SK-MEL-5 (cell line): Measurements from ENCODE around the gene WDR88. TPM values are rescaled to one million over a fixed set of nuclear protein-coding genes. Genes with fewer than 3 reads are reported as not detected.
"Not testable (repeated sequence)": the region's sequence is repeated elsewhere in the genome, so short reads cannot be mapped to it uniquely, and the experiment has no call there.

Experiments used
- DNase-seq: peaks from one replicate; pipeline ENCODE4 v3.0.0-alpha.2; 2016; ENCODE audit warnings: low read depth, low spot score
- in situ Hi-C: cut with HindIII; loops from 2 replicates; pipeline ENCODE4 v1.10.0; 2016; ENCODE audit warnings: low sequenced_read_pairs, high pct_unique_total_duplicates, low pct_unique_long_range_greater_than_20kb
- total RNA-seq: library from RNA; depleted of rRNA; stranded (reverse); fragments of >200 nt; shearing (Covaris generic); gene quantifications from 2 replicates; pipeline ENCODE4 v1.2.3, GENCODE V29; 2014

WDR88 gene
- total RNA-seq, 1 experiment from 2014 or later: not detected

DNA sequence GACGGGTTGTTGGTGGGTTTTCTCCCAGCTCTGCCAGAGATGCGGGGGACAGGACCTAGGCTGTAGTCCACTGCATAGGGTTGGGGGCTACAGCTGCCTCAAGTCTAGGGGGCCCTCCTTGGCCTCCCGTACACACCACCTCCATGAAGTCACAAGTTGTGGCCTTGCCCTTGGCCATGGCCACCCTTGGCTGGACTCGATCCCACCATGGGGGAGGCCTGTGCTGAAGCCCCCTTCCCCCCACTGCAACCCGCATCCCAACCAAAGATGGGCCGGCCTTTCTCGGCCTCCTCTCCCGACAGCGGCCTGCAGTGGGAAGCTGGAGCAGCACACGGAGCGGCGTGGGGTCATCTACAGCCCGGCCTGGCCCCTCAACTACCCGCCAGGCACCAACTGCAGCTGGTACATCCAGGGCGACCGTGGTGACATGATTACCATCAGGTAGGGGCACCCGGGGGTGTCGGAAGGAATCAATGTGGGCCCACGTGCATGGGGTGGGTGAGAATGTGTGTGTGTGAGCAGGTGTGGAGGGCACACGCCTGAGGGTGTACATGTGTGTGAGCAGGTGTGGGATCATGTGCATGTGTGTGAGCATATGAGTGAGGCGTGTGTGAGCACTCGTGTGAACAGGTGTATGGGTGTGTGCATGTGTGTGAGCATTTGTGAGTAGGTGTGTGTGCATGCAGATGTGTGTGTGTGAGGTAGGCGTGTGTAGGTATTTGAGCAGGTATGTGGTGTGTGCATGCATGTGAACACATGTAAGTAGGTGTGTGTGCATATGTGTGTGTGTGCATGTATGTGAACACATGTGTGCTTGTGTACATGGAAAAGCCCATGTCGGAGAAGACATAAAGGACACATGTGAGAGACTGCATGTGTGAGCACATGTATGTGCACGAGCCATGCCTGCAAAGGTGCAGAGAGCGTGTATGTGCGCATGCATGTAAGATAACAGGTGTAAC is 70.9 kb downstream of the WDR88 start:
- no peak for DNase-seq
- in situ Hi-C loops: no loop called here

DNA sequence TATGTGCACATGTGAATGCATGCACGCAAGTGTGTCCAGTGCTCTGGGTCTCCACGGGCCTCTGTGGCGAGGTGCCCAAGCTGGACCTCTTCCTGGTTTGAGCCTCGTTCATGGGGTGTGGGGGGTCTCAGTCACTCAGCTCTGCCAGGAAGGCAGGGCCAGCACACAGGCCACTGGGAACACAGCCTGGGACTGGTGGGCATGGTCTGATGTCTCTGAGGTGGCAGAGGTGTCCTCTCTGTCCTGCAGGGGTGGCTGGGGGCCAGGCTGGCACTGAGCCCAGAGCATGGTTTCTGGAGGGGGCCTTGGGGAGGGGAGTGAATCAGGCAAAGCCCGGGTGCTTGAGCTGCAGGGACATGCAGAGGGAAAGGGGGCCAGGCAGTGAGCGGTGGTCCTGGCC is 71.6 kb downstream of the WDR88 start:
- in situ Hi-C loops: no loop called here
- no peak for DNase-seq

DNA sequence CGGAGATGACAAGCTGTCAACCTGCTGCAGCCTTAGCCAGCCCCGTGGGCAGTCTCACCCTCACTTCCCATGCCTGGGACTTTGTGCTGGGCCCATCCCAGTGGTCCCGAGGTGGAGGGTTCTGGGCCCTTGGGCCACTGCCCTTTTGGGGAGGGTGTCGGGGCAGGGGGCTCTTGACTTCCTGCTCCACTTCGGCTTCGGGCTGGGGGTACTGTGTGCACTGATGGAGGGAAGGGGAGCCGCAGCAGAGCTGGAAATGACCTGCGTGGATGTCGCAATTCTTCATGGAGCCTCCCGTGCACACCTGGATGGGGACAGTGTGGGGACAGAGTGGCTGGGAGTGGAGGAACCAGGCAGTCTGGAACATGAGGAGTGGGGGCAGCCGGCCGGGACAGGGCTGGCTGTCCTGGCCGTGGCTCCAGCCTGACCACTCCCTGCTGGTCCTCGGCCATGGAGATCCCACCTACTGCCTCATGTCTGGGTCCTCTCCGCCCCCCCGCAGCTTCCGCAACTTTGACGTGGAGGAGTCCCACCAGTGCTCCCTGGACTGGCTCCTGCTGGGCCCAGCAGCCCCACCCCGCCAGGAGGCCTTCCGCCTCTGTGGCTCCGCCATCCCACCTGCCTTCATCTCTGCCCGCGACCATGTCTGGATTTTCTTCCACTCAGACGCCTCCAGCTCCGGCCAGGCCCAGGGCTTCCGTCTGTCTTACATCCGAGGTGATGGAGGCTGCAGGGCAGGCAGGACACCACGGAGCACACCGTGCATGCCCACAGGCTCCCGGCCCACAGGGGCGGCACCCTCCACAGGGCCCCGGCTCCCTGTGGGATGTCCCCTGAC is 72.4 kb downstream of the WDR88 start:
- in situ Hi-C loops: no loop called here
- no peak for DNase-seq

DNA sequence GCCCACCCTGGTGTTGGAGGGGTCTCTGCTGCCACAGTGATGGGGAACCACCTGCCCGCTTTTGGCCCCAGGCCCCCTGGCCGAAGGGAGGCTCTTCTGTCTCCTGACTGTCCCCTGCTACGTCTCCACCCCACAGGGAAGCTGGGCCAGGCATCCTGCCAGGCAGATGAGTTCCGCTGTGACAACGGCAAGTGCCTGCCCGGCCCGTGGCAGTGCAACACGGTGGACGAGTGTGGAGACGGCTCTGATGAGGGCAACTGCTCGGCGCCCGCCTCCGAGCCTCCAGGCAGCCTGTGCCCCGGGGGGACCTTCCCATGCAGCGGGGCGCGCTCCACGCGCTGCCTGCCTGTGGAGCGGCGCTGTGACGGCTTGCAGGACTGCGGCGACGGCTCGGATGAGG is 73.2 kb downstream of the WDR88 start:
- in situ Hi-C loops: no loop called here
- DNase-seq: no peak

DNA sequence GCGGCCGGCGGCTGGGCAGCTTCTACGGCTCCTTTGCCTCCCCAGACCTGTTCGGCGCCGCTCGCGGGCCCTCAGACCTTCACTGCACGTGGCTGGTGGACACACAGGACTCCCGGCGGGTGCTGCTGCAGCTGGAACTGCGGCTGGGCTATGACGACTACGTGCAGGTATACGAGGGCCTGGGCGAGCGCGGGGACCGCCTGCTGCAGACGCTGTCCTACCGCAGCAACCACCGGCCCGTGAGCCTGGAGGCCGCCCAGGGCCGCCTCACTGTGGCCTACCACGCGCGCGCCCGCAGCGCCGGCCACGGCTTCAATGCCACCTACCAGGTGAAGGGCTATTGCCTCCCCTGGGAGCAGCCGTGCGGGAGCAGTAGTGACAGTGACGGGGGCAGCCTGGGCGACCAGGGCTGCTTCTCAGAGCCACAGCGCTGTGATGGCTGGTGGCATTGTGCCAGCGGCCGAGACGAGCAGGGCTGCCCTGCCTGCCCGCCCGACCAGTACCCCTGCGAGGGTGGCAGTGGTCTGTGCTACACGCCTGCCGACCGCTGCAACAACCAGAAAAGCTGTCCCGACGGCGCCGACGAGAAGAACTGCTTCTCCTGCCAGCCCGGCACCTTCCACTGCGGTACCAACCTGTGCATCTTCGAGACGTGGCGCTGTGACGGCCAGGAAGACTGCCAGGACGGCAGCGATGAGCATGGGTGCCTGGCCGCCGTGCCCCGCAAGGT is 73.8 kb downstream of the WDR88 start:
- DNase-seq: no peak
- in situ Hi-C loops: no loop called here

DNA sequence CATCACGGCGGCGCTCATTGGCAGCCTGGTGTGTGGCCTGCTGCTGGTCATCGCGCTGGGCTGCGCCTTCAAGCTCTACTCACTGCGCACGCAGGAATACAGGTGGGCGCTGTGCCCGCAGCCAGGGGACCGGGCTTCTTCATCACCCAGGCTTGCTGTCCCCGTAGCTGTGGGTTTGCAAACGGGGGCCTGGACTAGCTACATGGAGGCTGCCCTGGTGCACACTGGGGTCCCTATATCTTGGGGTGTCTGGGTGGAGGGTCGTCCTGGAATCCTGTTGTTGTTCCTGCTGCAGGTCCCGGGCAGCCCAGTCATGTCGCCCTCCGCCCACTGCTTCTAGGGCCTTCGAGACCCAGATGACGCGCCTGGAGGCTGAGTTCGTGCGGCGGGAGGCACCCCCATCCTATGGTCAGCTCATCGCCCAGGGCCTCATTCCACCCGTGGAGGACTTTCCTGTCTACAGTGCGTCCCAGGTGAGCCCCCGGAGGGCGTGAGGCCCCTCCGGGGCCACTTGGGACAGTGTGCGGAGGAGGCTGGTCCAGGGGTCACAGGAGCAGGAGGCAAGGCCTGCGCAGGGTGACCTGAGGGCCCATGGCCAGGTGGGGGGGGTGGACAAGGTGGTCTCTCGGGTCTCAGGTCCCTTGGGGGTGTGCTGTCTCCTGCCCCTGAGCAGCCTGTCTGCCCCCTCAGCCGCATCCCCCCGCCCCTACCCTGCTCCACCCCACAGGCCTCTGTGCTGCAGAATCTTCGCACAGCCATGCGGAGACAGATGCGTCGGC is 74.5 kb downstream of the WDR88 start:
- in situ Hi-C loops: no loop called here
- DNase-seq: no peak

DNA sequence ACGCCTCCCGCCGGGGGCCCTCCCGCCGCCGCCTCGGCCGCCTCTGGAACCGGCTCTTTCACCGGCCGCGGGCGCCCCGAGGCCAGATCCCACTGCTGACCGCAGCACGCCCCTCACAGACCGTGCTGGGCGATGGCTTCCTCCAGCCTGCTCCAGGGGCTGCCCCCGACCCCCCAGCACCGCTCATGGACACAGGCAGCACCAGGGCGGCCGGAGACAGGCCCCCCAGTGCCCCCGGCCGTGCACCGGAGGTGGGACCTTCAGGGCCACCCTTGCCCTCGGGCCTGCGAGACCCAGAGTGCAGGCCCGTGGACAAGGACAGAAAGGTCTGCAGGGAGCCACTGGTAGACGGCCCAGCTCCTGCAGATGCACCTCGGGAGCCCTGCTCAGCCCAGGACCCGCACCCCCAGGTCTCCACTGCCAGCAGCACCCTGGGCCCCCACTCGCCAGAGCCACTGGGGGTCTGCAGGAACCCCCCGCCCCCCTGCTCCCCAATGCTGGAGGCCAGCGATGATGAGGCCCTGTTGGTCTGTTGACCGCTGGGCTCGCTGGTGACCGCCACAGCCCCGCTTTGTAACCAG is 75.2 kb downstream of the WDR88 start:
- in situ Hi-C loops: no loop called here
- DNase-seq: no peak

DNA sequence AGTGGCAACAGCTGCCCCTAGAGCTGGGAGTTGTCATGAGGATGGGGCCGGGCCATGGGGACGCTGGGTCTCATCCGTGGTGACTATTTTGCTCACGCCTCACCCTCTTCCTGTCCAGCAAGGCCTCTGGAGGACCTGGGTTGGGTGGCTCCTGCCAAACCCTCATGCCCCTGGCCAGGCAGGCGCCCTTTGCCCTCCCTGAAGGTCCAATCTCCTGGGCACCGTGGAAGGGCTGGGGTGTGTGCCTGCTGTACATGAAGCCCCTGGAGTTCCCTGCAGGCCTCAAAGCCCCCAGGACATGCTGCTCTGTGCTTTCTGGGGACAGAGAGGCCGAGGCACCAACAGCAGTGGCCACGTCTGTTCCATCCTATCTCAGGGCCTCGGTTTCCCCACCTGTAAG is 76.0 kb downstream of the WDR88 start:
- in situ Hi-C loops: no loop called here
- DNase-seq: no peak

DNA sequence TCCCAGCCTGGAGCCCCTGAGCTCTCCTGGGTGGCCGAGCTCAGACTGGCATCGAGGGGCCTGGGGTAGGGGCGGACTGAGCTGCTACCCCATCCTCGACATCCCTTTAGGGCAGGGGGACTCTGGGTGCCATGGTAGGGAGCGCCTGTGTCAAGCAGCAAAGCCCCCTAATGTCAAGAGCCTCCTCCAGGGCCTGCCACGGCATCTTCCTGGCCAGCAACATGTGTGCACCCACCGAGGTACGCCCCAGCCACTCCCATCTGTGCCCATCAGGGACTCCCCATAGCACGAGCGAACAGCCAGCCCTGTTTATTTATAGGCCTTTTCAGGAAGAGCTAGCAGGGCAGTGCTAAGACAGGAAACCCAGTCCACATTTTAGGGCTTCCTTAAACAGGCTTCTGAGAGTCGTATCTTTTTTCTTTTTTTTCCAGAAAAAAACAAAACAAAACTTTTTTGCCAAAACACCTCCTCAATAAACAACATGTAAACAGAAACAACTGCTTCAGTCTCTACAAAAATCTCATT is 76.5 kb downstream of the WDR88 start:
- no peak for DNase-seq
- in situ Hi-C loops: no loop called here

DNA sequence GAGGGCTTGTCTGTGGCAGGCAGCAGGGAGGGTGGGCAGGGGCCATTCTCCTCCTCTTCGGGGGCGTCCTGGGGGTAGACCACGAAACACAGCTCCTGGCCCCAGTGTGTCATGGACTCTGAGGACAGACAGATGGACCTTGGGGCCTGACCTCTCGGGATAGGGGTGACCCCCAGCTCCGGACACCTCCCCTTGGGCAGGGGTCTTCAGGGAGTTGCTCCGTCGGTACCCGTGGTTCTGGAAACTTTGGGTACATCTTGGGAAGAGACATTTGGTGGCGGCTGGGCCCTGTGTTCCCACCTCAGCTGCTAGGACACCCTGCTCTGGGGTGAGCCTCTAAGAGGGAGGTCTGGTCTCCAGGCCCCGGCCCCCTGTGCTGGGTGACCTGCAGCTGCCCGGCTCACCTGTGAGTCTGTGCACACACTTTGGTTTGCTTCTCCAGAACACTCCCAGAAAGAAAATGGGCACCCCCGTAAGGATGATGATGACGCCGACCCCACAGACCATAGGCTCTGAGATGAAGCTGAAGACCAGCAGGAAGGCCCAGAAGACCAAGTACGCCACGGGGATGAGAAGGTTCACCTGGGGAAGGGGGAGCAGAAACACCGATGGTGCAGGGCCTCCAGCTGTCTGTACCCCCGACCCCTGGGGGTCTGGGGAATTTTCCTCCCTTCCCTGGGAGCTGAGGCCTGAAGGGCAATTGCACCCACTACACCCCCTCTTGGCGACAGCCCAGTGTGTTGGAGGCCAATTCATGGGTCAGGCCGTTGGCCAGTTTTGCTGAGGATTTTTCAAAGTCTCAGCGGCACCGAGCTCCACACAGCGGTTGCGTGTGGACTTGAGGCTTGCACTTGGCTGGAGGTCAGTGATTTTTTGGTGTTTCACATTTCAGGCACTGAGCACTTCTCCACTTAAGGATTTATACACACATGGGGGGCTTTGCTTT is 77.3 kb downstream of the WDR88 start:
- no peak for DNase-seq
- in situ Hi-C loops: no loop called here

DNA sequence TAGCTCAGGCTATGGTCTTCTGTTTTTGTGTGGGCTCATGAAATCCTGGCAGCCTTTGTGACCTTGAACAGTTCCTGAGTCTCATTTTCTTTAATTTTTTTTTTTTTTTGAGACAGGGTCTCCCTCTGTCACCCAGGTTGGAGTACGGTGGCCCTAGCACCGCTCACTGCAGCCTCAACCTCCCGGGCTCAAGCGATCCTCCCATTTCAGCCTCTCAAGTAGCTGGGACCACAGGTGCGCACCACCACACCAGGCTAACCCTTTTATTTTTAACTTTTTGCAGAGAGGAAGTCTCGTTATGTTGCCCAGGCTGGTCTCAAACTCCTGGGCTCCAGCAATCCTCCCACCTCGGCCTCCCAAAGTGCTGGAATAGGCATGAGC is 77.9 kb downstream of the WDR88 start:
- DNase-seq, in situ Hi-C loops: not testable (repeated sequence)

DNA sequence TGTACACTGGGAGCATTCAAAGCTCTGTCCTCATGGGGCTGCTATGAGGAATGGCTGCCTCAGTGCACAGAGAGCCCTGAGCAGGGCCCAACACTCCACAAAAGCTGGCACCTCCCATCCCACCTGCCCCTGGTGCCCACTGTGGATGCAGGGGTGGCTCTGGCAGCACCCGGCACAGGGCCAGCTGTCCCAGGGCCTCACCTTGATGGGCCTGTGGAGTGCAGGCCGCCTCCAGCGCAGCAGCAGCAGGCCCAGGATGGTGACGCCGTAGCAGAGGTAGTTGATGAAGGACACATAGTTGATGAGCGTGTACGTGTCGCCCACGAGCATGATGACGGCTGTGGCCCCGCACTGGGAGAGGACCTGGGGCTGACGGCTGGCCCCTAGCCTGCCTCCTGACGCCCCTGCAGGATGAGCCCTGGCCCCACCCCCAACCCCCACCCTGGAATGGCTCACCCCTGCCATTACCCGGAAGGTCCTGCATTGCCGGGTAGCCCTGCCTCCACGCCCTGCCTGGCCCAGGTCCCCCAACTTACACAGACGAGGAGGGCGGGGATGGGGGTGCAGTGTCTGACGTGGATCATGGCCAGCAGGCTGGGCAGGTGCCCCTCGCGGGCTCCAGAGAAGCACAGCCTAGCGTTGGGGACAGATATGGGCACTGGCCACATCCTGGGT is 78.5 kb downstream of the WDR88 start:
- no peak for DNase-seq
- in situ Hi-C loops: no loop called here

DNA sequence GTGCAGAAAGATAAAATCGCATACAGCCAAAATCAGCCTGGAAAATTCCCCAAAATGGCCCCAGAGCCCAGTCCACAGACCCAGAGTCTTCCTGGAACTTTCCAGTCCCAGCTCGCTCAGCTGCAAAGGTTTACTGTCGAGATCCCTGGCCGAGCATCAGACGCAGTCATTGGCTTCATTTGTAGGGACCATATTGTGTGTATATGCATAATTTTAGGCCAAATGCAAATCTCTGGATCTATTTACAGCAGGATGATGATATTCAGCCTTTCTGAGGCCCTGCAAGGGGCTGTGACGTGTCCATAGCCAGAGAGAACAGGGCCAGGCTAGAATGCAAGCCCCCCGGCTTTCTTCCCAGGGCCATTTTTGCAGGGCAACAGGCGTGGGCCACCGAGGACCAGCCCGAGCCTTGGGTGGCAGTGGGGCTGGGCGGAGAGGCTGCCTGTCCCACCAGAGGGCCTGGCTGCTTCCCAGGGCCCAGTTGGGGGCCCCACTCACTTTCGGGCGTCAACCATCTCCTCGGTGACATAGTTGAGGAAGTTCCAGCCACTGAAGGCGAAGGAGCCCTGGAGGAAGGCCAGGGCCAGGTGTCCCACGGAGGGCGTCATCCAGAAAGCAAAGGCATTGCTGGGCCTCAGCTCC is 80.0 kb downstream of the WDR88 start:
- no peak for DNase-seq
- in situ Hi-C loops: no loop called here

DNA sequence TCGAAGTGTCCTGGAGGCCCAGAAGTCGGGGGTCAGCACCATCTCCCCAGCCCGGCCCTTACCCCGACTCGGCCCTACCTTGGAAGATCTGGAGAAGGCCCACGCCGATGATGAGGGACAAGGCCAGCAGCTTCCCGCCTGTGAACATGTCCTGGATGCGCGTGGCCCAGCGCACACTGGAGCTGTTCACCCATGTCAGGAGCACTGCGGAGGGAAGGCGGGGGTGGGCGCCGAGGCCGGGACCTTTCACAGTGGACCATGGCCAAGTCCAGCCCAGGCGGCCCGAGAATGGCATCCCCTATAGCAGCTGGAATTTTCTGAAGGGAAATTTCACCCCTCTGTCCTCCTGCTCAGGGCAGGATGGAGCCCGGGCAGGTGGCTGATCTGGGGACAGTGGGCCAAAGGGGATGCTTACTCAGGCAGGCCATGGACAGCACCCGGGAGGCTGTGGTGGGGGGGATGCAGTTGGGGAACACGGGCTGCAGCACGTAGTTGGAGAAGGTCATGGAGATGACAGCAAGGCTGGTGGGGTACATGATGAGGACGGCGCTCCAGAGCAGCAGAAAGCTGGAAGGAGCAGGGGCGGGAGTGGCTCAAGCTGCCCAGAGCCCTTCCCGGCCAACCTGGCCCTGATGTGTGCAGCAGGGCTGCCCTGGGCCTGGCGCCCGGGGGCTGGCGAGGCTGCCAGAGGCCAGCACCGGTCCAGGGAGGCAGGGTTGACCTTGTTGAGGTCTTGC is 80.7 kb downstream of the WDR88 start:
- in situ Hi-C loops: no loop called here
- DNase-seq: no peak
